HL-60/S4 treated with retinoic acid at 250 ng/mL for 4 days and 3 days (cell line): Measurements from ENCODE around the gene ZNF654.

Source experiments
- in situ Hi-C: fragments of 300-500 bp; cut with MboI; formaldehyde crosslinking; loops from 2 replicates; pipeline ENCODE4 v1.7.0; 2022; ENCODE audit warnings: low sequenced_read_pairs

The ZNF654 gene

GRCh38 chr3:88191872-88192409, 132.9 kb downstream of the ZNF654 start:
- in situ Hi-C loops: no loop called here

GRCh38 chr3:88192631-88193030, 133.6 kb downstream of the ZNF654 start:
- in situ Hi-C loops: no loop called here
